OCI-LY1 (cell line): Measurements from ENCODE around the gene EVC2.

Experiments used
- EZH2 ChIP-seq: fragments of 200-600 bp; sonication (generic), shearing (Covaris generic); IDR thresholded peaks from 2 replicates; pipeline ENCODE4 v1.8.0; 2017; ENCODE audit warnings: borderline replicate concordance, mixed run types, mild to moderate bottlenecking, antibody characterized with exemption, low read length, moderate library complexity, mixed read lengths
- TF ChIP-seq, protein P1 (sequence below): fragments of 200-600 bp; sonication (generic), shearing (Covaris generic); IDR thresholded peaks from 2 replicates; pipeline ENCODE4 v1.5.1; 2017; ENCODE audit warnings: mild to moderate bottlenecking, antibody characterized with exemption, low read length, moderate library complexity, mixed read lengths

DNA sequence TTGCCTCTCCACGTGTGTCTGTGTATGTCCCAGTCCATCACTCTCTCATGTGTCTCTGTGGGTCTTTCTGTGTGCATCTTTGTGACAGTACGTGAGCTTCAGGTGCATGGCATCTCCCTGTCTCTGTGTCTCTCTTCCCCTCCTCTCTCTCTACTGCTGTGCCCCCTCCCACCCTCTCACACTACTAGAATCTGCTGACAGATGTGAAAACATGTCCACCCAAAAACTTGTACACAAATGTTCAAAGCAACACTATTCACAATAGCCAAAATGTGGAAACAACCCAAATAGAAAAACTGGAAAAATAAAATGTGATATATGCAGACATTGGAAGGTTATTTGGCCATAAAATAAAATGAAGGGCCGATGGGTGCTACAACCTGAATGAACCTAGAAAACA, 12.6 kb upstream of the EVC2 start:
- TF ChIP-seq, protein P1, sequence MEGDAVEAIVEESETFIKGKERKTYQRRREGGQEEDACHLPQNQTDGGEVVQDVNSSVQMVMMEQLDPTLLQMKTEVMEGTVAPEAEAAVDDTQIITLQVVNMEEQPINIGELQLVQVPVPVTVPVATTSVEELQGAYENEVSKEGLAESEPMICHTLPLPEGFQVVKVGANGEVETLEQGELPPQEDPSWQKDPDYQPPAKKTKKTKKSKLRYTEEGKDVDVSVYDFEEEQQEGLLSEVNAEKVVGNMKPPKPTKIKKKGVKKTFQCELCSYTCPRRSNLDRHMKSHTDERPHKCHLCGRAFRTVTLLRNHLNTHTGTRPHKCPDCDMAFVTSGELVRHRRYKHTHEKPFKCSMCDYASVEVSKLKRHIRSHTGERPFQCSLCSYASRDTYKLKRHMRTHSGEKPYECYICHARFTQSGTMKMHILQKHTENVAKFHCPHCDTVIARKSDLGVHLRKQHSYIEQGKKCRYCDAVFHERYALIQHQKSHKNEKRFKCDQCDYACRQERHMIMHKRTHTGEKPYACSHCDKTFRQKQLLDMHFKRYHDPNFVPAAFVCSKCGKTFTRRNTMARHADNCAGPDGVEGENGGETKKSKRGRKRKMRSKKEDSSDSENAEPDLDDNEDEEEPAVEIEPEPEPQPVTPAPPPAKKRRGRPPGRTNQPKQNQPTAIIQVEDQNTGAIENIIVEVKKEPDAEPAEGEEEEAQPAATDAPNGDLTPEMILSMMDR = no peak
- no peak for TF ChIP-seq EZH2
